ENCODE results near the gene SCRN3.
"Not testable (repeated sequence)": the region's sequence is repeated elsewhere in the genome, so short reads cannot be mapped to it uniquely, and the experiment has no call there.

Gene SCRN3

GRCh38 chr2:174410039-174410438 is 14.5 kb downstream of the SCRN3 start:
- not testable (repeated sequence) for DNase-seq

- DNase-seq: no peak
Observed at GRCh38 chr2:174412256-174412655, 16.7 kb downstream of the SCRN3 start.

DNA sequence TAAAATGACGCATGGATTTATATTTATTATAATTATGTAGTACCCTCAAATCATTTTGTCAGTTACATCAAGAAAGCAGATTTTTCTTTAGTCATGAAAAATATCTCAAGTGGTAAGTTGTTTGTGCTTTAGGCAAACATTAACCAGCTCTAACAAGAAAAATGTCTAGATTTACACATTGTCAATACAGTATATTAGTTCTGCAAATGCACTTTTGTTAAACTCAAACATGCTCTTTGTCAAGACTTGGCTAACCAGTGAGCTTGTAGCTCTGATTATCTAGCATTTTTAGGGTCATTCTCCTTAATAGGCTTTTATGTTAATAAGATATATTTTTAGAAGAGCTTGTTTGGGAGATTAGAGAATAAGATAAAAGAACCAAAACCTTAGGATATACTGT is 32.7 kb downstream of the SCRN3 start:
- DNase-seq: no peak

DNA sequence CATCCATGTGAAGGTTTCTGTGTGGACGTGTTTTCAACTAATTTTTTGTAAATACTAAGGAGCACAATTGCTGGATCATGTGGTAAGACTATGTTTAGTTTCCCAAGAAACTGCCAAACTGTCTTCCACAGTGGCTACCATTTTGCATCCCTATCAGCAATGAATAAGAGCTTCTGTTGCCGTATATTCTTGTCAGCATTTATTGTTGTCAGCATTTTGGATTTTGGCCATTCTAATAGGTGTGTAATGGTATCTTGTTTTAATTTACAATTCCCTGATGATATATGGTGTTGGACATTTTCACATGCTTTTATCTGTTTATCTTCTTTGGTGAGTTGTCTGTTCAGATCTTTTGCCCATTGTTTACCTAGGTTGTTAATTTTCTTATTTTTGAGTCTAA is 34.5 kb downstream of the SCRN3 start:
- no peak for DNase-seq

DNA sequence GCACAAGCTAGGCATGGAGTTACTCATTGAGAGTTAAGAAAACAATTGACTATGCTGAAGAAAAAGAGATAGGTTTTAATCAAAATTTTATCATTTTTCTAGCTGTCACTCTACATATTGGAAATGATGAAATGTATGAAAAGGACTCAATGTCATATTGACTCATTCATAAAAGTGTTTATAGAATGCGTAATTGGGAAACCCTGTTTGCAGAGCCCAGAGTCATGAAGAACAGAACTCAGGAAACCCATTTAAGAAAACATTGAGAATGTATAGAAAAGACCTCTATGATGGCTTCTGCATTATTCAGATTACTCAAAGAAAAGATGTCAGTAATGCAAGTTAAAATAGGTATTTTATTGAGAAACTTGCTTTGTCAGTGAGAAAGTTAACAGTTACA is 36.4 kb downstream of the SCRN3 start:
- no peak for DNase-seq

DNA sequence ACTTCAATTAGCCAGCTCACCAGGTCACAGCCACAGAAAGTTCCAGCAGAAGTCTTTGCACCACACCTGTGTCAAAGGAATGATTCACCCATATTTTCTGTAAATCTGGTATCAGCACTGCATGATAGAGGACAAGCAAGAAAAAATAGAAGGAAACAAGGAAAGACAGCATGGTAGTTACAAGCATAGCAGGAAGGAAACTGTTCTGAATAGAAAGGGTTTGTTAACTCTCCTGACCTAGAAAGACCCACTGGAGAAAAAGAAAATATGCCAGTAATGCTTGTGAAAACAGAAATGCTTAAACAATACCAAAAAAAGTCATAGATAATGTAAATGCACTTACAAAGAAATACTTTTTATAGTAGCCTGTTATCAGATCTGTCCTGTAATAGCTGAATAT is 40.8 kb downstream of the SCRN3 start:
- DNase-seq: no peak

DNA sequence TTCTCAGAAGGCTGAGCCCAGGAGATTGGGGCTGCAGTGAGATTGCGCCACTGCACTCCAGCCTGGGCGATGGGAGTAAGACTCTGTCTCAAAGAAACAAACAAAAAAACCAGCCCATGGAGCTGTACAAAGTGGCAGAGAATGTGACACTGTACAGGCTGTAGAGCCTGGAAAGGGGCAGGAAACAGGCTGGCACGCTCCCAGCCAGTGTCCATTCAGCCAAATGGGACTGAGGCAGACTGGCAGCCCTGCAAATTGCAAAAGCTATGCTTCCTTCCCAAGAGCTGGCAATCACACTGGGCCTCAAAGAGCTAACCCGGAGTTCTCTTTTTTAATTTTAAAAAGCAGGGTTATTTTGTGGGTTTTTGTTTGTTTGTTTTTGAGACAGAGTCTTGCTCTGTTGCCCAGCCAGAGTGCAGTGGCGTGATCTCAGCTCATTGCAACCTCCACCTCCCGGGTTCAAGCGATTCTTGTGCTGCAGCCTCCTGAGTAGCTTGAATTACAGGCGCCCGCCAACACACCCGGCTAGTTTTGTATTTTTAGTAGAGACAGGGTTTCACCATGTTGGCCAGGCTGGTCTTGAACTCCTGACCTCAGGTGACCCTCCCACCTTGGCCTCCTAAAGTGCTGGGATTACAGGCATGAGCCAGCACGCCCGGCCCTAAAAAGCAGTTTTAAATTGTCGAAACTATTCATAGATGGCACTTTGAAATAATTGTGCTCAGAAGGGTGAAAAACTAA is 42.8 kb downstream of the SCRN3 start:
- DNase-seq: no peak

DNA sequence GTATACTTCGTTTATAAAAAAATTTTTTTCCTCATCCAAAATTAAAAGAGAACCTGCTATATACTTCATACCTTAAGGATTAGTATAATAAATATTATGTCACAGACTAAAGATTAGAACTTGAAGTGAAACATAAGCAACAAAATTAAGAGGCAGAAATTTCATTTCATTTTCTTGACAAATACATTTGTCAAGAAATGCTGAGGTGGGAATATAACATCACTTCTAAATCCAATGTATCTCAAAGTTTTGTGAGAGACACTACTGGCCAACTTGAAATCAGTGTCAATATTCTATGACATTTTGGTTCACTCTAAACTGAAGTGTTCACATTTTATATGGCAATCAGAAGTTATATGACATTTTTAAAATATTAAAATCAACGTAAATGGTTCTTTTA is 43.8 kb downstream of the SCRN3 start:
- DNase-seq: no peak

DNA sequence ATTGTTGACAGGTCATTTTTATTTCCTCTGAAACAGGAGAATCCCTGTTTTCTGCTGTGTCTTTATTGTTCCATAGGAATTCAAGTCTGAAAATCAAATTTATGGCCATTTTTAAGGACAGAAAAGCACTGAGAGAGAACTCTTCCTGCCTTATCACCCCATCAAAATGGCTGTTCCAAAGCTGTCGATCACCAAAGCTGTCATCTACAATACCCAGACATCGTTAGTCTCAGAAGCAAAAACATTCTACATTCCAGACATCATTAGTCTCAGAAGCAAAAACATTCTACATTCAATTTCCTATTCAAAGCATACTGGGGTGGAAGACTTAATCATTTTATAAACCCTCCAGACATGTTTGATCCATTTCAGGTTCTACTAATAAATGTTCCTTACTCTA is 44.4 kb downstream of the SCRN3 start:
- no peak for DNase-seq

DNA sequence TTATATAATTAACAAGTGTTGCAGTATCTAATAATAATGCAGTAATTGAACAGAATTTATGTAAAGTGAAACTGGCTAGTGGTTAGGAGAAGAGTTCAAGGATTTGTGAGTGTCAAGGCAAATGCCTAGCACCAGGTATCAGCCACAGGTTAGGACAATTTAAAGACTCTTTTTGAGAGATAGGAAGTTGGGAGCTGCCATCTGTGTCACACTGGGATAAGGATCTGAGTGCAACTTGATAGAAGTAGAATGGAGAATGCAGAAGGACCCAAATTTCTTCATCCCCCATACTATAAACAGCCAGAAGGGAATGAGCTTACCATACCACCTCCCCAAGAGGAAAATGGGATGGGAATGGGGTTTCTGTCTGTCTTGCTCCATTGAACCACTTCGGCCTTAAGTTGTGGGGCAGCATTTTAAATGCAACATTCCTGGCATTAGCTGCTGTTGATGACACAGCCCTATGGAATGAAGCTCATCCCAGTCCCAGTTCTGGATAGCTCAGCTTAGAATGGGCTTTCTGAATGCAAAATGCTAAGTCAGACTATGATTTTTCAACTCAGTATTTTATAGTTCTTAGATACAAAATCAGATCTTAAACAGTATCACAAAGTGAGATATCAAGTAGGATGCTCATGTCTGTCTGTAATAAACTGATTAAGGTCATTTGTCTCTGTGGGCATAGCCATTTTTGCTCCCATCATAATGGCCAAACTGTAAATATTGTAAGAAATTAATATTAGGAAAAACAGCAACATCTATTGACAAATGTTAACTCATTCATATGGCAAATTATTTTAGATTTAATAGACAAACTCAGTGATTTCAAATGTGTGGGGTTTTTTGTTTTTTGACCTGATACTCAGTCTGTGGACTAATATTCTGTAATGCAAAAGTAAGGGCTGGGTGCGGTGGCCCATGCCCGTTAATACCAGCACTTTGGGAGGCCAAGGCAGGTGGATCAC is 47.3 kb downstream of the SCRN3 start:
- no peak for DNase-seq

GRCh38 chr2:174444761-174445160 is 49.2 kb downstream of the SCRN3 start:
- no peak for DNase-seq

DNA sequence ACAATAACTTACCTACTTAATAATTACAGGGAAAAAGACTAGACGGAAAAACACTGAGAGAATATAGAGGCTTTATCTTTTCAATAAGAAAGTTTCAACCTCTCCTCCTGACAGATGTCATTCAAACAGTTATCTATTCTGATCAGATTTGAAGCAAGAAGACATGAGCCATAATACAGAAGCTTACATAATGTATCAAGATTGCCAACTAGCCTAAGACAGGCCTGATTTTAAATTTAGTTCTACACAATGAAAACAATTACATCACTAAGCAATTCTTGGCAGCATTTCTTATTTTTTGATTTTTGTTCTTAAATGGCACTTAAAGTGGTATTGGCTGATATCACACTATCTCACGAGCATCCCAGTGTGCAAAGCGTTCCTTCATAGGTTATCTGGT is 49.7 kb downstream of the SCRN3 start:
- no peak for DNase-seq

GRCh38 chr2:174446531-174446930 is 51.0 kb downstream of the SCRN3 start:
- DNase-seq: no peak

DNA sequence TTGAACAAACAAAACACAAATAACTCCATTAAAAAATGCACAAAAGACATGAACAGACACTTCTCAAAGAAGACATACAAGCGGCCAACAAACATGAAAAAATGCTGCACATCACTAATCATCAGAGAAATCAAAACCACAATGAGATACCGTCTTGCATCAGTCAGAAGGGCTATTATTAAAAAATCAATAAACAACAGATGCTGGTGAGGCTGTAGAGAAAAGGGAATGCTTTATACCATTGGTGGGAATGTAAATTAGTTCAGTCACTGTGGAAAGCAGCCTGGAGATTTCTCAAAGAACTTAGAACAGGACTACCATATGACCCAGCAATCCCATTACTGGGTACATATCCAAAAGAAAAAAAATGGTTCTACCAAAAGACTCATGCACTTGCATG is 53.5 kb downstream of the SCRN3 start:
- DNase-seq: no peak

GRCh38 chr2:174450021-174450816 is 54.7 kb downstream of the SCRN3 start:
- no peak for DNase-seq

- DNase-seq: no peak
Observed at GRCh38 chr2:174454566-174454965, 59.0 kb downstream of the SCRN3 start.

DNA sequence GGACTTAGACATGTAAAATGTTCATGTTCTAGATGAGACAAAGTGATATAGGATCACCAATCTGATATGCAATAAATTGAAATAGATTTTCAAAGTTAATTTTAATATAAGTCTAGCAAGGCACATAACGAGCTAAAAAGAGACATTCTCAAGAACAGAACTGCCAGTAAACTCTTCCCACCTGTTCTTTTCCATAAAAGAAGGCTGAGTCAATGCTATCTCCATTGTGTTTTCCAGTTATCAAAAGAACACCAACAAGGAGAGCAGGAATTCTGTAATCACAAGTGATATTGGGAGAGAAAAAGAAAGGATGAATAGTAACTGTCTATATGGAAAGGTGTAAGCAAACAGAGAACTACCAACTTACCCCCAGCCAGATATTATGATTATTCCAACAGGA is 65.7 kb downstream of the SCRN3 start:
- no peak for DNase-seq

DNA sequence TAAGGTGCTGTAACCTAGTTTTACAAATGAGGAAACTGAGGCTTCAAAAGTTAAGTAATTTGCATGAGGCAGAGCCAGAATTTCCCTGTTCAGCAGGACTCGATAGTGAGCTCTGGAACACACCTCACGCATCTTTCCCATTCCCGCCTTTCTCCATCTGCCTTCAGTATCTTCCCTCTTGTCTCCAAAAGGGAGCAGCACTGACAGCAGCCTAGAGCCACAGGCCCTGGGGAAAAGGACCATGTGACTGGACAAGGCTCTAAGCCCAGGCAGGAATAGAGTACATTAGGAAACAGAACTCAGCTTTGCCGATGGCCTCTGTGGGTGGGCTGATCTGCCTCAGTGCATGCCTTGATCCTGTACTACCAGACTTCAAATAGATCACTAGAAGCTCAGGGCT is 69.8 kb downstream of the SCRN3 start:
- DNase-seq: no peak

DNA sequence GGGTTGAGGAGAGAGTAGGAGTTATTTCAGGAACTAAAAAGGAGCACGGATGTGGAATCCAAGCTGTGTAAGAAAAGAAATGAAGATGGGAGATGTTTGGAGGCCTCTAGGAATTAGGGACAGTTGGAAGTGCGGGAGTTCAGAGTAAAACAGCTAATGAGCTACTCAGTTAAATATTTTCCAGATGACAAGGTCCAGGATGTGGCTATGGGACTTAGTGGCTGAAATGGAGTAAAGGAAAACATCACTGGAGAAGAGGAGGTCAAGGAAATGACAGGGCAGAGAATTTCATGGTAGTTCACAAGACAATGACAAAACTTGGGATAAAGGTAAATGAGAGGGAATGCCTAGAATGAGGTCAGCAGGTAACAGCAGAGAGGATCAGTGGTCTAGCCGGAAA is 78.3 kb downstream of the SCRN3 start:
- no peak for DNase-seq

GRCh38 chr2:174477759-174478158 is 82.2 kb downstream of the SCRN3 start:
- no peak for DNase-seq
